GM12875 (cell line): ENCODE measurements around the gene CIAO3.

Experiments
- H3K4me3 ChIP-seq: one replicate; pipeline ENCODE4 v1.5.1; 2011; ENCODE audit warnings: low read depth, low read length, control low read depth
- TF ChIP-seq, protein P1 (sequence below): IDR thresholded peaks from 2 replicates; pipeline ENCODE4 v1.5.1; 2011; ENCODE audit warnings: low read depth, mild to moderate bottlenecking, control low read depth, inconsistent platforms, low read length, moderate library complexity, borderline replicate concordance; ENCODE audit not compliant: insufficient read depth

Gene CIAO3

DNA sequence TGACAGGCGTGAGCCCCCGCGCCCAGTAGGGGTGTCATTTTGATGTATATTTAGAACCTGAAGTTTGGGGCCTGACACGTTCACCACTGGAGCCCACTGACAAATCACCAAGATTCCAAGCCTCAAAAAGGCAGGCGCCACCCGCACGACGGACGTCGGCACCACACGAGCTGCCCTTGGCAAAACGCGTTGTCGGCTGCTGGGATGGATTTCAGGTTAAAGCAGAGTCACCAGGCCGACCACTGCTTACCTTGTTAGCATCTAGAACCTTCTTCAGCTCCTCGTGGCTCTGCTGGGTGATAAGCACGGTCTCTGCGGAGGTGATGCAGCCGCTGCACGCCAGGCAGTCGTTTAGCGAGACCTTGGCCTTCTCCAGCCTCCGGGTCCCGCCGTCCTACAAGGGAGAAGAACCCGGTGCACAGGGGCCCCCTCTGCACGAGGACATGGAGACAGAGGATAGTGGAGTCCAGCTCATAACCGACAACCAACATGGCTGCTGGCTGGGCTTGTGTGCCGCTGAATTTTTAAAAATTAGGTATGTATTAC lies 3.8 kb downstream of the CIAO3 start:
- TF ChIP-seq, protein P1, sequence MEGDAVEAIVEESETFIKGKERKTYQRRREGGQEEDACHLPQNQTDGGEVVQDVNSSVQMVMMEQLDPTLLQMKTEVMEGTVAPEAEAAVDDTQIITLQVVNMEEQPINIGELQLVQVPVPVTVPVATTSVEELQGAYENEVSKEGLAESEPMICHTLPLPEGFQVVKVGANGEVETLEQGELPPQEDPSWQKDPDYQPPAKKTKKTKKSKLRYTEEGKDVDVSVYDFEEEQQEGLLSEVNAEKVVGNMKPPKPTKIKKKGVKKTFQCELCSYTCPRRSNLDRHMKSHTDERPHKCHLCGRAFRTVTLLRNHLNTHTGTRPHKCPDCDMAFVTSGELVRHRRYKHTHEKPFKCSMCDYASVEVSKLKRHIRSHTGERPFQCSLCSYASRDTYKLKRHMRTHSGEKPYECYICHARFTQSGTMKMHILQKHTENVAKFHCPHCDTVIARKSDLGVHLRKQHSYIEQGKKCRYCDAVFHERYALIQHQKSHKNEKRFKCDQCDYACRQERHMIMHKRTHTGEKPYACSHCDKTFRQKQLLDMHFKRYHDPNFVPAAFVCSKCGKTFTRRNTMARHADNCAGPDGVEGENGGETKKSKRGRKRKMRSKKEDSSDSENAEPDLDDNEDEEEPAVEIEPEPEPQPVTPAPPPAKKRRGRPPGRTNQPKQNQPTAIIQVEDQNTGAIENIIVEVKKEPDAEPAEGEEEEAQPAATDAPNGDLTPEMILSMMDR = no peak
- no peak overlapping the region for H3K4me3 ChIP-seq

DNA sequence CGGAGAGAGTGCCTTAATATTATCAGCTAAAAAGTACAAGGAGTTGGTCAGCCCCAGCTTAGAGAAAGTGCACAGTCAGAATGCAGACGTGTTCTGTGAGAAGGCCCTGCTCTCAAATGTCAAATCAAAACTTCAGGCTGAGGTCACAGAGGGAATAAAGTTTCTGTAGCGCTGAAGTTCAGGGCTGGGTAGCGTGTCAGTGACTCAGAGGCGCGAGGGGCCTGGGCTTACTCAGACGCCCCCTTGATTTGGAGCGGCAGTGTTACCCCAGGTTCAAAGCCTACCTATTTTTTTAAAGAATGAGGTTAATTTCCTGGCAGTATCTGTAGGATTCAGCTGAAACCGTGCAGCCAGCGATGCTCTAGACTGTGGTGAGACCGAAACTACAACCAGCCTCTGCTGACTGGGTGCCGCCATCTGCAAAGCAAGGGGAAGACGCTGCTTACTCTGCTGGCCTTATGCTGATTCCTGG lies 4.8 kb downstream of the CIAO3 start:
- no peak overlapping the region for H3K4me3 ChIP-seq

DNA sequence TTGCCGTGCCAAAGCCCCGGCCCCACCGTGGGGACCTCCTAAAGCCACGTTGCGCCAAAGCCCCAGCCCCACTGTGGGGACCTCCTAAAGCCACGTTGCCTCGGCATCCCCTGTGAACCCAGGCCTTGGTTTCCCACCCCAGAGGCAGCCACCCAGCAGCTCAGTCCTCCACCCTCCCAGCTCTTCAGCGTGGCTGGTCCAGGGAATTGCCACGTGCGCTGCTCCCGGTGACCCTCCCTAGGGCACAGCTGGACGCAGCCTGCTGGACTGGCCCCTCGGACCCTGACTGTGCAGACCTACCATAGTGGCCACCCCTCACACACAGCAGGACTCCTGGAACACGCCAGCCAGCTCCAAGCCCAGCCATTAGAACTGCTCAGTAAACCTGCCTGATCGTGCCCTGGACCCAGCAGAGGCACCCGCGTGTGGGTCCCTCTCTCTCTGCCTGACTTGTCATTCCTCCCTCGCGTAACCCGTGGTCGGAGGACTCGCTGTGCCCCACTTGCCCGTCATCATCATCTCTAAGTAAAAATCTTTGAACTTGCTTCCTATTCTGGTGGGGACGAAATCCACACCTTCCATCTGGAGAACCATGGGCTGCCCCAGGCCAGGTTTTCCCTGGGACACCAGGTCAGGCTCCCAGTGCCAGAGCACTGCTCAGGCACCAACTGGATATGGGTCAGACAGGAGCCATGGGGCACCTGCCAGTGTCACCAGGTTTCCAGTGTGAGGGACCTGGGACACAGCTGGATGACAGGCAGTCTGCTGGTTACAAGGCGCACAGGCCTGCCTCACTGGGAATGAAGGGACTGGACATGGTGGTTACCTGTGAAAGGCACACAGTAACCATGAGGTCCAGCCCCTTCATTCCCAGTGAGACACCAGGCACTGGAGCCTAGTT lies 5.6 kb downstream of the CIAO3 start:
- H3K4me3 ChIP-seq = no peak overlapping the region
- TF ChIP-seq, protein P1 = no peak

More for the DNA sequence above, 4.8 kb downstream of the CIAO3 start:
- TF ChIP-seq, protein P1 = no peak

DNA sequence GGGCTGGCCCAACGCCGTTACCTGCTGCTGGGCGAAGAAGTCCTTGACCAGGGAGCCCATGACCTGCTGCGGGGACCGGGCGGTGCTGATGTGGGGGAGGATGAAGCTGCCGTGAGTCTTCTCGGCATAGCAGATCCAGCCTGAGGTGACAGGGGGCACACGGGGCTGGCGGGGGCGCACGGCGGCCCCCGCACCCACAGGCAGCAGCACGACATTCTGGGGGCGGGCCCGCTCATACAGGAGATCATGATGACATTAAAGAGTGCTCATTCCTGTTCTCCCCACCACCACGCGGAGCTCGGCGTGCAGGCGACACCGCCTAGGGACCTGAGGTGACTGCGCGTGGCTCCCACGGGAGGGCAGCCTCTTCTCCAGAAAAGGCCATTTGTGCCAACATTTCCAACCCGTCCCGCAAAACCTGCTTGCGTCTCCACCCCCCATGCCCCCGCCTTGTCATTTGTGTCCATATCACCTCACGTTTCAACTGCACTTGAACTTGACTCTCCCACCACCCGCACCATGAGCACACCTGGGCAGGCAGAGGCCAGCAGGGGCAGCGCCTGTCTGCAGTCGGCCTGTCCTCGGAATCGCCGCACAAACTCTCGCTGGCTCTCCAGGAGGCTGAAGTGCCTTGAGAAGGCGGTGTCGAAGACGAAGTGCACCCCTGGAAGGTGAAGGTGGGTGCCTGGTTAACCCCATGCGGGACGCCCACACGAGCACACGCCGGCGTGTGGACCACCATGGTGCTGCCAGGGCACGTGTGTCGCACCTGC lies 6.4 kb downstream of the CIAO3 start:
- no peak overlapping the region for H3K4me3 ChIP-seq
- TF ChIP-seq, protein P1 = no peak

DNA sequence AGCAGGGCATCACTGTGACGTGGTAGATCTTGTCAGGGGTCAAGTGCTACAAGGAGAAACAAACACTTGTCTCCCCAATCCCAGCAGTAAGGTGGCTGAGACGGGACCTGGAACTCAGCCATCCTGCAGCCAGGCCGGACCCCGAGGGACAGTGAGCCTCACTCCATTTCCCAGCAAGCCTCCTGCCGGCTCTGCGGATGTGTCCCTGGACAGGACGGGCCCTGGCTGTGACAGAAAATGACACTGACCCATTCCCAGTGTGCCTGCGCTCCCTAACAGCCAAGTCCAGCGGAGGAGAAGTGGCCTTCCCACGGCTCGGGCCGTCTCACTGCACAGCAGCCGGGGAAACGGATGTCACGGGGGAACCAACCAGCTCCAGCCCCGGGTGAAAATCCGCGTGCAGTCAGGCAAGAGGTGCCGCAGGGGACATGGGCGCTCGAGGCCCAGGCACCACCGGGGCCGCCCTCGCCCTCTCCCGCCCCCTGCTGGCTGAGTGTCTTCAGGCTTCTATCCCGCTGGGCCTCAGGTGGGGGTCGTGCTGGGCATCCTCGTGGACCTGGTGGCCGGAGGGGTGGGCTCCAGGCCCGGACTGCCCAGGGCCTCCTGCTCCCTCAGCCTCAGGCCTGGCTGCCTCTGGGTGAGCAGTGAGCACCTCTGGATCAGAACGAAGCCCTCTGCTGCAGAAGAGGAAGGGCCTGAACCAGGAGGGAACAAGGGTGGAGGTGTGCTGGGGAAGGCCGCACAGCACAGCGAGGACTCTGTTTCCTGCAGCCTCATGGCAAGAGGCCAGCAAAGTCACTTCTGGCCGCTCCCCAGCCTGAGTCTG lies 7.2 kb downstream of the CIAO3 start:
- H3K4me3 ChIP-seq = no peak overlapping the region
- TF ChIP-seq, protein P1 = peak; percentile 58

DNA sequence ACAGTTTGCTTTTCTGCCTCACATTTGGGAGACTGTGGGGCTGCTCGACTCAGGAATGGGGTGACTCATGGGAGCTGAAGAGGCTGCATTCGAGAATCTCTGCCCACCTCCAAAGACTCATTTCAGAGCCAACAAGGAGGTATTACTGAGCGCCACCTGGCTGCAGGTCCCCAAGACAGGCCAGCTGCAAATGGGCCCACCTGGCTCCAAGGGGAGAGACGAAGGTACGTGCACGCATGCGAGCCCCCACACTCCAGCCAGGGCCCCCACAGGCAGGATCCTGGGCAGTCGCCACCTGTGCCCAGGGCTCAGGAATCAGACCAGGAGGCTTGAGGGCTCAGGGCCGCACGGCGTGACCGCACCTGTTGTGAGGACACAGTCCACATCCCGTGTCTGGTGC lies 7.9 kb downstream of the CIAO3 start:
- H3K4me3 ChIP-seq = no peak overlapping the region
- TF ChIP-seq, protein P1 = no peak
